Measurements from ENCODE around the gene KEAP1. TPM values are rescaled to one million over a fixed set of nuclear protein-coding genes. Genes with fewer than 3 reads are reported as not detected.

Gene KEAP1
- total and polyA plus RNA-seq, 2 of the 8 experiments (the other 6 are each of a cell fraction or from before 2014, with no cell fraction given): 80.6 to 106 TPM

GRCh38 chr19:10552510-10553053 is 49.4 kb upstream of the KEAP1 start (continued):
- no peak for TF ChIP-seq CHD7 (IDR thresholded peaks at IDR 0.05; ENCODE audit: insufficient replicate concordance, low read length)
- peak; percentile 88 for TF ChIP-seq USF2 (IDR thresholded peaks at IDR 0.05; ENCODE audit: low read length)
- peak; percentile 16 to 46; a peak in 1 of 3 replicates for TF ChIP-seq POLR2A (IDR thresholded peaks at IDR 0.05; ENCODE audit: control extremely low read depth in 1 of 2, low read depth in 2 of 2, low read length in 2 of 2)
- TF ChIP-seq POLR2AphosphoS5 (IDR thresholded peaks at IDR 0.05; ENCODE audit: low read depth, low read length): peak; percentile 82
- TF ChIP-seq HDAC6 (IDR thresholded peaks at IDR 0.05; ENCODE audit: low read depth, low read length): no peak
- no peak for TF ChIP-seq SIX5 (IDR thresholded peaks at IDR 0.05; ENCODE audit: low read depth, low read length)
- no peak for TF ChIP-seq HDAC2 (IDR thresholded peaks at IDR 0.05; ENCODE audit: borderline replicate concordance in 1 of 2, low read depth in 2 of 2, low read length in 2 of 2)
- TF ChIP-seq CHD2 (IDR thresholded peaks at IDR 0.05; ENCODE audit: low read length): peak; percentile 63
- TF ChIP-seq JUN (IDR thresholded peaks at IDR 0.05; ENCODE audit: low read depth, low read length): no peak
- TF ChIP-seq SP1 (IDR thresholded peaks at IDR 0.05; ENCODE audit: low read depth, low read length): peak; percentile 54; the same call in 1 of the 2 replicates
- TF ChIP-seq PHF8 (conservative IDR thresholded peaks at IDR 0.05; ENCODE audit: low read depth, low read length): no peak

Data from H1 (cell line).